Testis (tissue), 3 donors: ENCODE results near the gene CACNA2D1. TPM values are rescaled to one million over a fixed set of nuclear protein-coding genes. Genes with fewer than 3 reads are reported as not detected.
"Not testable (repeated sequence)": the region's sequence is repeated elsewhere in the genome, so short reads cannot be mapped to it uniquely, and the experiment has no call there.

Experiments used
- DNase-seq: peaks from one replicate; pipeline ENCODE4 v3.0.0-alpha.2; 2019
- H3K27ac ChIP-seq, 2 donors: fragments of 200-600 bp; sonication (generic); one replicate each; pipeline ENCODE4 v1.5.1; 2019
- H3K27me3 ChIP-seq: fragments of 200-600 bp; sonication (generic); one replicate; pipeline ENCODE4 v1.5.1; 2019
- H3K36me3 ChIP-seq: fragments of 200-600 bp; sonication (generic); one replicate; pipeline ENCODE4 v1.5.1; 2017; ENCODE audit warnings: low read depth; ENCODE audit errors: missing control alignments
- H3K4me1 ChIP-seq: fragments of 200-600 bp; sonication (generic); one replicate; pipeline ENCODE4 v1.5.1; 2019
- H3K4me3 ChIP-seq, 2 donors: fragments of 200-600 bp; sonication (generic); one replicate each; pipeline ENCODE4 v1.5.1; 2017 to 2019
- H3K9me3 ChIP-seq: fragments of 200-600 bp; sonication (generic); one replicate; pipeline ENCODE4 v1.5.1; 2017
- CTCF ChIP-seq, 3 experiments: fragments of 450-650 bp in 2 of 3; fragments of 200-600 bp in 1 of 3; sonication (generic) in 1 of 3; IDR thresholded peaks; one replicate each; pipeline ENCODE4 v1.5.1; 2016 to 2019; ENCODE audit warnings: antibody characterized with exemption in 3 of 3, mild to moderate bottlenecking in 2 of 3, moderate library complexity in 1 of 3
- POLR2A ChIP-seq: fragments of 450-650 bp; IDR thresholded peaks from one replicate; pipeline ENCODE4 v1.6.1; 2017; ENCODE audit warnings: antibody characterized with exemption, mild to moderate bottlenecking, moderate library complexity
- WGBS, 2 donors: methylation state at CpG; one replicate each; pipeline ENCODE4 v1.1.5; 2018; 5-methylcytosine and 5-hydroxymethylcytosine counted together
- intact Hi-C: fragments of 100-400 bp; cut with DNase I; formaldehyde crosslinking; loops from one replicate; pipeline ENCODE4 v1.15.1; 2023; ENCODE audit warnings: low total_unique reads
- polyA plus RNA-seq: library from polyadenylated mRNA; stranded (reverse); fragments of 350-450 nt; fragmentation: Illumina TruSeq; extraction: RNeasy Lipid Tissue Mini Kit (QIAGEN cat#74804); gene quantifications from one replicate; pipeline ENCODE4 v1.2.3, GENCODE V29; 2014; ENCODE audit warnings: low read depth, low replicate concordance; ENCODE audit not compliant: insufficient read depth
- total RNA-seq, 2 donors: library from RNA; depleted of rRNA; stranded (reverse); fragments of >200 nt; gene quantifications; one replicate each; pipeline ENCODE4 v1.2.3, GENCODE V29; 2016

CACNA2D1 gene
- total and polyA plus RNA-seq, 3 donors from 2014 or later, result 5.4 to 29.1 (median 28.0) TPM

- no peak for TF ChIP-seq POLR2A
- TF ChIP-seq CTCF (IDR thresholded peaks at IDR 0.05), result no peak
- H3K9me3 ChIP-seq, result no peaks in the 10 kb centered on the region
- no peaks in the 10 kb centered on the region for H3K36me3 ChIP-seq
- no peaks in the 10 kb centered on the region for H3K27me3 ChIP-seq
- no peak for DNase-seq
- intact Hi-C loops, result no loop called here
- no peak overlapping the region for H3K27ac ChIP-seq
- H3K4me1 ChIP-seq, result no peaks in the 10 kb centered on the region
- no peak overlapping the region for H3K4me3 ChIP-seq
Observed at GRCh38 chr7:82142263-82142864, 301.2 kb downstream of the CACNA2D1 start.

- no peaks in the 10 kb centered on the region for H3K36me3 ChIP-seq
- no peak overlapping the region for H3K4me3 ChIP-seq
- DNase-seq, result no peak
- no peaks in the 10 kb centered on the region for H3K9me3 ChIP-seq
- TF ChIP-seq POLR2A (no peak), CTCF (IDR thresholded peaks at IDR 0.05) (no peak)
- H3K4me1 ChIP-seq, result no peaks in the 10 kb centered on the region
- no peaks in the 10 kb centered on the region for H3K27me3 ChIP-seq
- intact Hi-C loops, result no loop called here
- WGBS, 2 donors, result 84 to 87% methylated on average over 7 of the region's 7 CpGs
- no peak overlapping the region for H3K27ac ChIP-seq
Observed at GRCh38 chr7:82141427-82141826, 302.1 kb downstream of the CACNA2D1 start.

- intact Hi-C loops, H3K27me3 ChIP-seq: not testable (repeated sequence)
- 91% methylated on average over 14 of the region's 14 CpGs for WGBS, 2 donors
Observed at GRCh38 chr7:82140608-82141007, 303.0 kb downstream of the CACNA2D1 start.

GRCh38 chr7:82131215-82131614 lies 312.4 kb downstream of the CACNA2D1 start:
- TF ChIP-seq CTCF (IDR thresholded peaks at IDR 0.05) (no peak), POLR2A (no peak)
- Histone ChIP-seq H3K9me3 (no peaks in the 10 kb centered on the region), H3K4me3 (no peak overlapping the region)

More at GRCh38 chr7:82140608-82141007, 303.0 kb downstream of the CACNA2D1 start:
- not testable (repeated sequence) for DNase-seq, H3K36me3 ChIP-seq, H3K9me3 ChIP-seq, H3K27ac ChIP-seq, H3K4me3 ChIP-seq, H3K4me1 ChIP-seq

GRCh38 chr7:82129091-82129490 lies 314.5 kb downstream of the CACNA2D1 start:
- H3K4me3 ChIP-seq, result no peak overlapping the region
- no peak for DNase-seq
- TF ChIP-seq CTCF (IDR thresholded peaks at IDR 0.05) (no peak), POLR2A (no peak)
- H3K27me3 ChIP-seq, result no peaks in the 10 kb centered on the region
- H3K9me3 ChIP-seq, result no peaks in the 10 kb centered on the region
- H3K27ac ChIP-seq, result no peak overlapping the region
- H3K36me3 ChIP-seq, result no peaks in the 10 kb centered on the region
- H3K4me1 ChIP-seq, result no peaks in the 10 kb centered on the region
- intact Hi-C loops, result no loop called here

More at GRCh38 chr7:82131215-82131614, 312.4 kb downstream of the CACNA2D1 start:
- no peaks in the 10 kb centered on the region for H3K4me1 ChIP-seq
- H3K27ac ChIP-seq, result no peak overlapping the region
- no peaks in the 10 kb centered on the region for H3K27me3 ChIP-seq
- intact Hi-C loops, result no loop called here
- no peaks in the 10 kb centered on the region for H3K36me3 ChIP-seq
- WGBS, 2 donors, result 80 to 88% methylated on average over 2 of the region's 2 CpGs
- DNase-seq, result no peak
